HG03095 (cell line): ENCODE results near the gene MCC.
"Not testable (repeated sequence)": the region's sequence is repeated elsewhere in the genome, so short reads cannot be mapped to it uniquely, and the experiment has no call there.

ENCODE experiments used
- ATAC-seq: cut with Tn5 transposase; IDR thresholded peaks from one replicate; pipeline ENCODE4 v1.9.1; 2021; ENCODE audit warnings: moderate library complexity; ENCODE audit not compliant: unreplicated experiment

MCC gene

GRCh38 chr5:113491022-113491421 is 2.8 kb upstream of the MCC start:
- ATAC-seq, result no peak

- no peak for ATAC-seq
These were observed 2.1 kb upstream of the MCC start for GRCh38 chr5:113490317-113490716.

- ATAC-seq, result no peak
These were observed 1.0 kb upstream of the MCC start for GRCh38 chr5:113489299-113489698.

- no peak for ATAC-seq
These were observed 462 bp upstream of the MCC start for GRCh38 chr5:113488645-113489184.

GRCh38 chr5:113487416-113487780 is 855 bp downstream of the MCC start:
- ATAC-seq, result no peak

- no peak for ATAC-seq
These were observed 8.0 kb downstream of the MCC start for GRCh38 chr5:113480243-113480642.

GRCh38 chr5:113478691-113479090 is 9.6 kb downstream of the MCC start:
- no peak for ATAC-seq

- no peak for ATAC-seq
These were observed 14.0 kb downstream of the MCC start for GRCh38 chr5:113474100-113474728.

GRCh38 chr5:113463032-113463431 is 25.2 kb downstream of the MCC start:
- no peak for ATAC-seq

- not testable (repeated sequence) for ATAC-seq
These were observed 31.1 kb downstream of the MCC start for GRCh38 chr5:113457106-113457505.

- no peak for ATAC-seq
These were observed 35.3 kb downstream of the MCC start for GRCh38 chr5:113452941-113453340.

- ATAC-seq, result no peak
These were observed 36.5 kb downstream of the MCC start for GRCh38 chr5:113451797-113452196.

- ATAC-seq, result no peak
These were observed 37.3 kb downstream of the MCC start for GRCh38 chr5:113450929-113451328.

- no peak for ATAC-seq
These were observed 37.8 kb downstream of the MCC start for GRCh38 chr5:113450462-113450861.

- ATAC-seq, result no peak
These were observed 40.0 kb downstream of the MCC start for GRCh38 chr5:113448252-113448651.

GRCh38 chr5:113447498-113448050 is 40.7 kb downstream of the MCC start:
- no peak for ATAC-seq

GRCh38 chr5:113446358-113446927 is 41.8 kb downstream of the MCC start:
- ATAC-seq, result no peak

GRCh38 chr5:113437111-113437510 is 51.1 kb downstream of the MCC start:
- no peak for ATAC-seq

- no peak for ATAC-seq
These were observed 52.7 kb downstream of the MCC start for GRCh38 chr5:113435575-113435974.

GRCh38 chr5:113434889-113435288 is 53.4 kb downstream of the MCC start, which contains the start of gene TSSK1B:
Gene TSSK1B, minus strand, starts transcription at chr5:113434989. Its CDS starts 150 bp downstream, at chr5:113434839.
- ATAC-seq, result no peak

GRCh38 chr5:113433862-113434612 is 54.2 kb downstream of the MCC start:
- no peak for ATAC-seq

- ATAC-seq, result no peak
These were observed 55.2 kb downstream of the MCC start for GRCh38 chr5:113433071-113433470.
